ENCODE data around the gene ADAM33.

Gene ADAM33

DNA sequence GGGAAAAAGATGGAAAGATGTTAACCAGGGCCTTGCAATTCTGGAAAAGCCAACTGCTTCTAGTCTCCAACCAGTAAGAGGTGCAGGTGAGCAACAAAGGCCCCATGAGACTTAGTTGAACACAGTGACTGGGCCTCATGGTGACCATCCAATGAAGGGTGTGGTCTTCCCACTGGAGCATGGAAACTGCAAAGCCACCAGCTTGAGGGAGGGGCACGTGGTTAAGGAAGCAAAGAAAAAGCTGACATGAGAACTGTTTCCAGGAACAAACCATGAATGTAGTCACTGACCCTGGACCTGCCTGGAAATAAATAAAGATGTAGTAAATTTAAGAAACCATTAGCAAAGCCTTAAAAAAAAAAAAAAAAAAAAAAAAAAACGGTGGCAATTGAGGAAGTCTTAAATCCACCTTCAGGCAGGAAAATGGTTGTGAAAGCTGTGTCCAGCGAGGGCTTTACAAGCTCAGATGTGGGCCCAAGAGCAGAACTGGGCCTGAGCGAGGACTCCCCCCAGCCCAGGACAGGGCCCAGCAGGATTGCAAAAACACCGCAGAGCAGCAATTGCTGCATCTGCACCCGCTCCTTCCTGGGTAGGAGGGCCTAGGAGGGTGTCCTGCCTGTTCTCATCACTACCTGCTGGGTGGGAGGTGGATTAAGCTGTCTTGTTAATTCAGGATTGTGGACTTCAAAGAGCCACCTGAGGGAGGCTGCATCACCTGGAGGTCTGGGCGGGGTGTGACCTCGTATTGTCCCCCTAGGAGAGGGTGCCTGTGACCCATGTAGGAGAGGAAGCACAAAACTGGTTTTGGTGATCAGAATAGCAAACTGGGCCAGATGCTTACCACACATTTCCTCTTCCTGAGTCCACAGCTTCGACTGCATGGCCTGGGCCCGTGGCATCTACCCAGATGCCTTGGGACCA, 28.9 kb downstream of the ADAM33 start:
- no peak overlapping the region for H3K4me3 ChIP-seq (ENCODE audit: low read length, poor library complexity, severe bottlenecking)
- H3K79me2 ChIP-seq (ENCODE audit: insufficient read depth, low read length), result no peaks in the 10 kb centered on the region
- no peaks in the 10 kb centered on the region for H3K9me3 ChIP-seq (ENCODE audit: insufficient read depth, low read depth, low read length)
- H3K4me2 ChIP-seq (ENCODE audit: low read depth, low read length, poor library complexity, severe bottlenecking), result no peak overlapping the region
- no peak for TF ChIP-seq EZH2phosphoT487 (IDR thresholded peaks at IDR 0.05; ENCODE audit: borderline replicate concordance)
- TF ChIP-seq, protein P1, sequence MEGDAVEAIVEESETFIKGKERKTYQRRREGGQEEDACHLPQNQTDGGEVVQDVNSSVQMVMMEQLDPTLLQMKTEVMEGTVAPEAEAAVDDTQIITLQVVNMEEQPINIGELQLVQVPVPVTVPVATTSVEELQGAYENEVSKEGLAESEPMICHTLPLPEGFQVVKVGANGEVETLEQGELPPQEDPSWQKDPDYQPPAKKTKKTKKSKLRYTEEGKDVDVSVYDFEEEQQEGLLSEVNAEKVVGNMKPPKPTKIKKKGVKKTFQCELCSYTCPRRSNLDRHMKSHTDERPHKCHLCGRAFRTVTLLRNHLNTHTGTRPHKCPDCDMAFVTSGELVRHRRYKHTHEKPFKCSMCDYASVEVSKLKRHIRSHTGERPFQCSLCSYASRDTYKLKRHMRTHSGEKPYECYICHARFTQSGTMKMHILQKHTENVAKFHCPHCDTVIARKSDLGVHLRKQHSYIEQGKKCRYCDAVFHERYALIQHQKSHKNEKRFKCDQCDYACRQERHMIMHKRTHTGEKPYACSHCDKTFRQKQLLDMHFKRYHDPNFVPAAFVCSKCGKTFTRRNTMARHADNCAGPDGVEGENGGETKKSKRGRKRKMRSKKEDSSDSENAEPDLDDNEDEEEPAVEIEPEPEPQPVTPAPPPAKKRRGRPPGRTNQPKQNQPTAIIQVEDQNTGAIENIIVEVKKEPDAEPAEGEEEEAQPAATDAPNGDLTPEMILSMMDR (conservative IDR thresholded peaks at IDR 0.05; ENCODE audit: low read length), result no peak
- H3K4me1 ChIP-seq (ENCODE audit: insufficient read depth, low read length, poor library complexity, severe bottlenecking), result peaks cover 13% of the 10 kb centered on the region
- H3K9me2 ChIP-seq (replicated peaks; ENCODE audit: low read depth, low read length), result no peaks in the 10 kb centered on the region
- H4K20me1 ChIP-seq (ENCODE audit: insufficient read depth, low read length, poor library complexity, severe bottlenecking), result no peaks in the 10 kb centered on the region
- H3K36me3 ChIP-seq (ENCODE audit: insufficient read depth, low read length), result no peaks in the 10 kb centered on the region
- no peaks in the 10 kb centered on the region for H3K27me3 ChIP-seq (ENCODE audit: insufficient read depth, low read length, poor library complexity, severe bottlenecking)
- no peak overlapping the region for H2AFZ ChIP-seq (ENCODE audit: low read length)
- no peak overlapping the region for H3K9ac ChIP-seq (ENCODE audit: low read depth, low read length, poor library complexity, severe bottlenecking)
- H3F3A ChIP-seq (ENCODE audit: low read depth), result no peaks in the 10 kb centered on the region

DNA sequence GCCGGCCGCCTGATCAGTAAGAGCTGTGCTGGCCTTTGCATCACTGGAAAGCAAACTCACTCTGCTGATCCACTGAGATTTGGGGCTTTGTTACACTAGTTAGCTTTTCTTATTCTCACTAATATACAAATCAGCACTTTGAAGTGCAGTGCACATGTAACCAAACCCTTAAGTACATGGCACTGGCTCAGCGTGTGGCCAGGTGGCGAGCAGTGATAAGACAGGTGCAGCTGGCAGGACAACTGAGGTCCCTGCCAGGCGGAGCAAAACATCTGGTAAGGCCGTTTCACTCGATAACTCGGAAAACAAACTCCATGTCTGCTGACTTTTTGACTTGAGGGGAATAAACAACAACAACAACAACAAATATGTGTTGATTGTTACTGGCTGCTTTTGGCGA, 29.6 kb downstream of the ADAM33 start:
- H3K9ac ChIP-seq (ENCODE audit: low read depth, low read length, poor library complexity, severe bottlenecking), result no peak overlapping the region
- H3K9me2 ChIP-seq (replicated peaks; ENCODE audit: low read depth, low read length), result no peaks in the 10 kb centered on the region
- peaks cover 13% of the 10 kb centered on the region for H3K4me1 ChIP-seq (ENCODE audit: insufficient read depth, low read length, poor library complexity, severe bottlenecking)
- no peaks in the 10 kb centered on the region for H3F3A ChIP-seq (ENCODE audit: low read depth)
- no peak overlapping the region for H3K4me3 ChIP-seq (ENCODE audit: low read length, poor library complexity, severe bottlenecking)
- no peaks in the 10 kb centered on the region for H3K9me3 ChIP-seq (ENCODE audit: insufficient read depth, low read depth, low read length)
- H3K27me3 ChIP-seq (ENCODE audit: insufficient read depth, low read length, poor library complexity, severe bottlenecking), result no peaks in the 10 kb centered on the region
- no peaks in the 10 kb centered on the region for H3K79me2 ChIP-seq (ENCODE audit: insufficient read depth, low read length)
- no peak for TF ChIP-seq EZH2phosphoT487 (IDR thresholded peaks at IDR 0.05; ENCODE audit: borderline replicate concordance)
- TF ChIP-seq, protein P1 (conservative IDR thresholded peaks at IDR 0.05; ENCODE audit: low read length), result no peak
- no peak overlapping the region for H2AFZ ChIP-seq (ENCODE audit: low read length)
- no peaks in the 10 kb centered on the region for H3K36me3 ChIP-seq (ENCODE audit: insufficient read depth, low read length)
- H4K20me1 ChIP-seq (ENCODE audit: insufficient read depth, low read length, poor library complexity, severe bottlenecking), result no peaks in the 10 kb centered on the region
- no peak overlapping the region for H3K4me2 ChIP-seq (ENCODE audit: low read depth, low read length, poor library complexity, severe bottlenecking)

DNA sequence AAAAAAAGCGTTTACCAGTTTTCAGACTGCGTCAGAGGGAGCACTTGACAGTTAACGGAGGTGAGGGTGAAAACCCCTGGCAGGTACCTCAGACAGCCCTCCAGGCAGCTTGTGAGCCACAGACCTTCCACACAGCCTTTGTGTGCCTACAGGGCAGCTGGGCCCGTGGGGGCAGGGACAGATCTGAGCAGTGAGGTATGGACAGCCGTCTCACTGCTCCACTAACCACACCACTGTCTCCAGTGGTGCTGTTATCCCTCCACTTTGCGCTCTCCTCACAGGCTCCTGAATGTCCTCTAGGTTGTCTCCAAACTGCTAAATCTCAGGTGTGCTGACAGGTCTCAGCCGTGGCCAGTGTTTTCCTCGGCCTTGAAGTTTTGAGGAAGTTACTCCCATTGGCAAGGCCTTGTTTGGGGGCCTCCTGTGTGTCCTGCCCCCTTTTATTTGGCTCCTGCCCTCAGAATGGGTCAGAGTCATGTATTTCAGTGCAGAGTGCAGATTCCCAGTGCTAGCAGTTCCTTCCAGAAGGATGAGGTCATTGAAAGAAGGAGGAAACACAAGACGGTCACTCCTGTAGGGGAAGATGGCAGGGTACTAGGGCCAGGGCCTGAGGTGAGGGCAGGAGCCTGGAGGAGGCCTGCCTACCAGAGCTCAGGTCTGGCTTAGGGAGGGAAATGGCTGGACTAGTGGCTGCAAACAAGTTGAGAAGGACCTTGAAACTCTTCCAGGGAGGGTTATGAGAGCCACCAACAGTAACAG, 30.4 kb downstream of the ADAM33 start:
- H3K79me2 ChIP-seq (ENCODE audit: insufficient read depth, low read length), result no peaks in the 10 kb centered on the region
- no peaks in the 10 kb centered on the region for H3K36me3 ChIP-seq (ENCODE audit: insufficient read depth, low read length)
- H4K20me1 ChIP-seq (ENCODE audit: insufficient read depth, low read length, poor library complexity, severe bottlenecking), result no peaks in the 10 kb centered on the region
- H3K4me3 ChIP-seq (ENCODE audit: low read length, poor library complexity, severe bottlenecking), result no peak overlapping the region
- no peaks in the 10 kb centered on the region for H3K9me3 ChIP-seq (ENCODE audit: insufficient read depth, low read depth, low read length)
- no peaks in the 10 kb centered on the region for H3K9me2 ChIP-seq (replicated peaks; ENCODE audit: low read depth, low read length)
- H3F3A ChIP-seq (ENCODE audit: low read depth), result no peaks in the 10 kb centered on the region
- no peak overlapping the region for H2AFZ ChIP-seq (ENCODE audit: low read length)
- H3K27me3 ChIP-seq (ENCODE audit: insufficient read depth, low read length, poor library complexity, severe bottlenecking), result no peaks in the 10 kb centered on the region
- H3K4me2 ChIP-seq (ENCODE audit: low read depth, low read length, poor library complexity, severe bottlenecking), result no peak overlapping the region
- H3K4me1 ChIP-seq (ENCODE audit: insufficient read depth, low read length, poor library complexity, severe bottlenecking), result peaks cover 13% of the 10 kb centered on the region
- no peak overlapping the region for H3K9ac ChIP-seq (ENCODE audit: low read depth, low read length, poor library complexity, severe bottlenecking)
- TF ChIP-seq, protein P1 (conservative IDR thresholded peaks at IDR 0.05; ENCODE audit: low read length), result no peak
- TF ChIP-seq EZH2phosphoT487 (IDR thresholded peaks at IDR 0.05; ENCODE audit: borderline replicate concordance), result no peak
